ENCODE results near the gene MIER1.

Gene MIER1

GRCh38 chr1:66927528-66927927 is 2.7 kb downstream of the MIER1 start:
- DNase-seq (ENCODE audit: low spot score in 2 of 2) = no peak
- H3K27me3 Mint-ChIP-seq = no peaks in the 10 kb centered on the region
- H3K36me3 Mint-ChIP-seq (ENCODE audit: insufficient read depth) = peaks cover 36% of the 10 kb centered on the region
- H3K4me3 Mint-ChIP-seq = no peak overlapping the region
- peaks cover 58% of the 10 kb centered on the region for H3K4me1 Mint-ChIP-seq
- H3K9me3 Mint-ChIP-seq = no peaks in the 10 kb centered on the region
- ATAC-seq (replicated peaks; ENCODE audit: extremely low read depth, poor library complexity, severe bottlenecking) = no peak
- no peak overlapping the region for H3K27ac Mint-ChIP-seq (ENCODE audit: low read depth)

GRCh38 chr1:66929146-66929688 is 4.4 kb downstream of the MIER1 start:
- H3K9me3 Mint-ChIP-seq = no peaks in the 10 kb centered on the region
- DNase-seq (ENCODE audit: low spot score in 2 of 2) = no peak
- H3K27me3 Mint-ChIP-seq = no peaks in the 10 kb centered on the region
- no peak overlapping the region for H3K27ac Mint-ChIP-seq (ENCODE audit: low read depth)
- H3K4me3 Mint-ChIP-seq = peak overlapping the region; percentile 96
- peaks cover 62% of the 10 kb centered on the region for H3K4me1 Mint-ChIP-seq
- H3K36me3 Mint-ChIP-seq (ENCODE audit: insufficient read depth) = peaks cover 34% of the 10 kb centered on the region
- ATAC-seq (replicated peaks; ENCODE audit: extremely low read depth, poor library complexity, severe bottlenecking) = no peak

GRCh38 chr1:66929691-66929998 is 4.9 kb downstream of the MIER1 start:
- peak overlapping the region; percentile 96 for H3K4me3 Mint-ChIP-seq
- H3K27me3 Mint-ChIP-seq = no peaks in the 10 kb centered on the region
- DNase-seq (ENCODE audit: low spot score in 2 of 2) = no peak
- H3K27ac Mint-ChIP-seq (ENCODE audit: low read depth) = peak overlapping the region; percentile 96
- H3K36me3 Mint-ChIP-seq (ENCODE audit: insufficient read depth) = peaks cover 29% of the 10 kb centered on the region
- no peak for ATAC-seq (replicated peaks; ENCODE audit: extremely low read depth, poor library complexity, severe bottlenecking)
- H3K9me3 Mint-ChIP-seq = no peaks in the 10 kb centered on the region
- peaks cover 58% of the 10 kb centered on the region for H3K4me1 Mint-ChIP-seq

- peak; percentile 86 for DNase-seq (ENCODE audit: low spot score in 2 of 2)
- ATAC-seq (replicated peaks; ENCODE audit: extremely low read depth, poor library complexity, severe bottlenecking) = peak; percentile 68
- peak overlapping the region; percentile 96 for H3K4me3 Mint-ChIP-seq
Measured at GRCh38 chr1:66929999-66930822, 5.4 kb downstream of the MIER1 start.

GRCh38 chr1:66930823-66931174 is 6.0 kb downstream of the MIER1 start:
- no peaks in the 10 kb centered on the region for H3K9me3 Mint-ChIP-seq
- H3K4me1 Mint-ChIP-seq = peaks cover 62% of the 10 kb centered on the region
- no peak for ATAC-seq (replicated peaks; ENCODE audit: extremely low read depth, poor library complexity, severe bottlenecking)
- no peak for DNase-seq (ENCODE audit: low spot score in 2 of 2)
- no peaks in the 10 kb centered on the region for H3K27me3 Mint-ChIP-seq
- H3K4me3 Mint-ChIP-seq = peak overlapping the region; percentile 96
- H3K36me3 Mint-ChIP-seq (ENCODE audit: insufficient read depth) = peaks cover 20% of the 10 kb centered on the region
- peak overlapping the region; percentile 96 for H3K27ac Mint-ChIP-seq (ENCODE audit: low read depth)

More at GRCh38 chr1:66929999-66930822, 5.4 kb downstream of the MIER1 start:
- Mint-ChIP-seq H3K4me1 (peaks cover 59% of the 10 kb centered on the region), H3K27me3 (no peaks in the 10 kb centered on the region), H3K36me3 (ENCODE audit: insufficient read depth) (peaks cover 24% of the 10 kb centered on the region), H3K9me3 (no peaks in the 10 kb centered on the region), H3K27ac (ENCODE audit: low read depth) (peak overlapping the region; percentile 96)

- H3K27me3 Mint-ChIP-seq = no peaks in the 10 kb centered on the region
- H3K4me3 Mint-ChIP-seq = peak overlapping the region; percentile 96
- H3K27ac Mint-ChIP-seq (ENCODE audit: low read depth) = peak overlapping the region; percentile 96
- no peaks in the 10 kb centered on the region for H3K9me3 Mint-ChIP-seq
- H3K36me3 Mint-ChIP-seq (ENCODE audit: insufficient read depth) = peaks cover 20% of the 10 kb centered on the region
- DNase-seq (ENCODE audit: low spot score in 2 of 2) = no peak
- ATAC-seq (replicated peaks; ENCODE audit: extremely low read depth, poor library complexity, severe bottlenecking) = no peak
- peaks cover 63% of the 10 kb centered on the region for H3K4me1 Mint-ChIP-seq
Measured at GRCh38 chr1:66931590-66931989, 6.8 kb downstream of the MIER1 start.

- Mint-ChIP-seq H3K27ac (ENCODE audit: low read depth) (peak overlapping the region; percentile 96), H3K36me3 (ENCODE audit: insufficient read depth) (peaks cover 24% of the 10 kb centered on the region), H3K9me3 (no peaks in the 10 kb centered on the region), H3K27me3 (no peaks in the 10 kb centered on the region), H3K4me1 (peaks cover 67% of the 10 kb centered on the region), H3K4me3 (peak overlapping the region; percentile 96)
- no peak for DNase-seq (ENCODE audit: low spot score in 2 of 2)
- ATAC-seq (replicated peaks; ENCODE audit: extremely low read depth, poor library complexity, severe bottlenecking) = no peak
Measured at GRCh38 chr1:66932291-66932690, 7.5 kb downstream of the MIER1 start.

- no peak for ATAC-seq (replicated peaks; ENCODE audit: extremely low read depth, poor library complexity, severe bottlenecking)
- Mint-ChIP-seq H3K36me3 (ENCODE audit: insufficient read depth) (peaks cover 25% of the 10 kb centered on the region), H3K27me3 (no peaks in the 10 kb centered on the region), H3K27ac (ENCODE audit: low read depth) (peak overlapping the region; percentile 96), H3K9me3 (no peaks in the 10 kb centered on the region), H3K4me1 (peaks cover 69% of the 10 kb centered on the region), H3K4me3 (peak overlapping the region; percentile 96)
- no peak for DNase-seq (ENCODE audit: low spot score in 2 of 2)
Measured at GRCh38 chr1:66933887-66934700, 9.3 kb downstream of the MIER1 start.

- Mint-ChIP-seq H3K4me3 (peak overlapping the region; percentile 31), H3K4me1 (peaks cover 73% of the 10 kb centered on the region)
Measured at GRCh38 chr1:66937529-66938234, 12.9 kb downstream of the MIER1 start.

GRCh38 chr1:66938613-66939012 is 13.8 kb downstream of the MIER1 start:
- Mint-ChIP-seq H3K36me3 (ENCODE audit: insufficient read depth) (peaks cover 26% of the 10 kb centered on the region), H3K4me1 (peaks cover 71% of the 10 kb centered on the region), H3K27me3 (no peaks in the 10 kb centered on the region), H3K4me3 (no peak overlapping the region), H3K27ac (ENCODE audit: low read depth) (peak overlapping the region; percentile 51), H3K9me3 (no peaks in the 10 kb centered on the region)
- ATAC-seq (replicated peaks; ENCODE audit: extremely low read depth, poor library complexity, severe bottlenecking) (no peak), DNase-seq (ENCODE audit: low spot score in 2 of 2) (no peak)

More at GRCh38 chr1:66937529-66938234, 12.9 kb downstream of the MIER1 start:
- no peak for ATAC-seq (replicated peaks; ENCODE audit: extremely low read depth, poor library complexity, severe bottlenecking)
- Mint-ChIP-seq H3K27ac (ENCODE audit: low read depth) (no peak overlapping the region), H3K36me3 (ENCODE audit: insufficient read depth) (peaks cover 26% of the 10 kb centered on the region), H3K27me3 (no peaks in the 10 kb centered on the region), H3K9me3 (no peaks in the 10 kb centered on the region)
- DNase-seq (ENCODE audit: low spot score in 2 of 2) = no peak

GRCh38 chr1:66940981-66941380 is 16.2 kb downstream of the MIER1 start:
- Mint-ChIP-seq H3K36me3 (ENCODE audit: insufficient read depth) (peaks cover 28% of the 10 kb centered on the region), H3K4me3 (no peak overlapping the region), H3K27ac (ENCODE audit: low read depth) (peak overlapping the region; percentile 25), H3K27me3 (no peaks in the 10 kb centered on the region), H3K4me1 (peaks cover 69% of the 10 kb centered on the region), H3K9me3 (no peaks in the 10 kb centered on the region)
- no peak for ATAC-seq (replicated peaks; ENCODE audit: extremely low read depth, poor library complexity, severe bottlenecking)
- DNase-seq (ENCODE audit: low spot score in 2 of 2) = no peak

GRCh38 chr1:66943361-66943969 is 18.7 kb downstream of the MIER1 start:
- H3K27me3 Mint-ChIP-seq = no peaks in the 10 kb centered on the region
- H3K27ac Mint-ChIP-seq (ENCODE audit: low read depth) = peak overlapping the region; percentile 12
- H3K4me1 Mint-ChIP-seq = peaks cover 74% of the 10 kb centered on the region
- H3K4me3 Mint-ChIP-seq = no peak overlapping the region
- no peaks in the 10 kb centered on the region for H3K9me3 Mint-ChIP-seq
- ATAC-seq (replicated peaks; ENCODE audit: extremely low read depth, poor library complexity, severe bottlenecking) (no peak), DNase-seq (ENCODE audit: low spot score in 2 of 2) (no peak)
- H3K36me3 Mint-ChIP-seq (ENCODE audit: insufficient read depth) = peaks cover 46% of the 10 kb centered on the region

Data from central memory CD8-positive, alpha-beta T cell (primary cell).